Activated T-cell treated with anti-CD3 and anti-CD28 coated beads, Interleukin-2, amount 50 U/mL, for 1 hour (primary cell): ENCODE data around the gene ADAM10.
"Not testable (repeated sequence)": the region's sequence is repeated elsewhere in the genome, so short reads cannot be mapped to it uniquely, and the experiment has no call there.

Experiments used
- DNase-seq: peaks from one replicate; pipeline ENCODE4 v3.0.0-alpha.2; 2020

ADAM10 gene, protein sequence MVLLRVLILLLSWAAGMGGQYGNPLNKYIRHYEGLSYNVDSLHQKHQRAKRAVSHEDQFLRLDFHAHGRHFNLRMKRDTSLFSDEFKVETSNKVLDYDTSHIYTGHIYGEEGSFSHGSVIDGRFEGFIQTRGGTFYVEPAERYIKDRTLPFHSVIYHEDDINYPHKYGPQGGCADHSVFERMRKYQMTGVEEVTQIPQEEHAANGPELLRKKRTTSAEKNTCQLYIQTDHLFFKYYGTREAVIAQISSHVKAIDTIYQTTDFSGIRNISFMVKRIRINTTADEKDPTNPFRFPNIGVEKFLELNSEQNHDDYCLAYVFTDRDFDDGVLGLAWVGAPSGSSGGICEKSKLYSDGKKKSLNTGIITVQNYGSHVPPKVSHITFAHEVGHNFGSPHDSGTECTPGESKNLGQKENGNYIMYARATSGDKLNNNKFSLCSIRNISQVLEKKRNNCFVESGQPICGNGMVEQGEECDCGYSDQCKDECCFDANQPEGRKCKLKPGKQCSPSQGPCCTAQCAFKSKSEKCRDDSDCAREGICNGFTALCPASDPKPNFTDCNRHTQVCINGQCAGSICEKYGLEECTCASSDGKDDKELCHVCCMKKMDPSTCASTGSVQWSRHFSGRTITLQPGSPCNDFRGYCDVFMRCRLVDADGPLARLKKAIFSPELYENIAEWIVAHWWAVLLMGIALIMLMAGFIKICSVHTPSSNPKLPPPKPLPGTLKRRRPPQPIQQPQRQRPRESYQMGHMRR

DNA sequence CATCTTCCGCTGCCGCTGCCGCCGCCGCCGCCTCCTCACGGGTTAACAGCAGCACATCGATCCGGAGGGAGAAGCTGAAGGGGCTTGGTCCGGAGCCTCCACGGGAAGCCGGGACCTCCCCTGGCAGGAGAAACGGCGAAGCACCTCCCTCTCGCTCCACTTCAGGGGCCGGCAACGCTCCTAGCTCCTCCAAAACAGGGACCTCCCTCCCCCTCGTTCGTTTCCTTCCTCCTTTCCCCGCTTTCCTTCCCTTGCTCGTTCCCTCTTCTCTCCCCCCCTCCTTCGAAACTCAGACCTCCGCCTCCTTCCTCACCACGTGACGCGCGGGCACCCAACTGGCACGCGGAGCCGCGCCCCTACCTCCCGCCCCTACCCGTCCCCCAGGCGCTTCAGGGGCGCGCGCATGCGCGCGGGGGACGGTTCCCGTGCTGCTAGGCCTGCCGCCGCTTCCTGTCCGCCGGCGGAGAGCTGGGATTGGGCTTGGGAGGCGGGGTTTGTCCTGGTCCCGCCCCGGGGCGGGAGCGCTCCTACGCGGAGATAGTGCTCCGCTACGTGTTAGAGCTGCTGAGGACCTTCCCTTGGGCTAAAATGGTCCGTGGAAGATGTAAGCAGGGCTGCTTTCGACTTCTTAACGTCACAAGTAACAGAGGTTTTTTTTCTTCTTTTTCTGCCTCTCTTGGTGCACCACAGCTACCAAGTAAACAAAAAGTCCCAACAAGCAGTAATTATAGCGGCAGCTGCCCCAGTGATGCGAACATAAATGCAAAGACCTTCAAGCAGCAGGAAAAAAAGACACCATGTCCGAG lies at the start of gene ADAM10:
Gene ADAM10 (minus strand): TSS at position 176 of the 806 bp plus-strand sequence. CDS start 173 bp downstream, at position 3.
- DNase-seq, result peak; percentile 98

DNA sequence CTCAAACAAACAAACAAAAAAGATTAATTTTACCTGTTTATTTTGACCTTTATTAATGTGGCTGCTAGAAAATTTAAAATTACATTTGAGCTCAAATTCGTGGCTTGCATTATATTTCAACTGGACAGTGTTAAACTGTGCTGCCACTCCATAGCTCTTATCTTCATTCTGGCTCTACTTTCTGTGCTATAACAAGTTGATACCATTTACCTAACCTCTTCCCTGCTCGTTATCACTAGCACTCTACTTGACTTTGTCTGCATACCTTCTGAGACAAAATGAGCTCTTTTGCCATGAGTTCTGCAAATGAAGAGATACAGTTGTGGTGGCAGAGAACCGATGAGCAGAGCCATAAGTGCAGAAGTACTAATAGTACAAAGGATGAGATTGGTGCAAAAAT lies 48.0 kb upstream of the ADAM10 start:
- no peak for DNase-seq

DNA sequence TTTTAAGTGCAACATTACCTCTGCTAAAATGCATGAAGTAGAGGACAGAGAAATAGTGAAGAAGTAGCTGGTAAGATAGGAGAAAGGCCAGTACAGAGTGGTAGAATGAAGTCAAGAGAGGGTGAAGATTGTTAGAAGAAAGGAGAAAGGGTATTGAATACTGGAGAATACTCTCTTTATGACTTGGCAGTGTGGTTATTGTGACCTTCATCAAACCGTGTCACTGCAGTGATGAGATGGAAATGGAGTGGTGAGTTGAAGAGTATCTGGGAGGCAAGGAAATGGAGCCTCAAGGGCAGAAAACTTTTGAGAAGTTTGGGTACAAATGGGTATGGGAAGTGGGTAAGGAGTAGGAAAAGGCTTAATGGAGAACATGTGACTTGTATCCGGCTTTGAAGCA lies 46.3 kb upstream of the ADAM10 start:
- DNase-seq, result no peak

DNA sequence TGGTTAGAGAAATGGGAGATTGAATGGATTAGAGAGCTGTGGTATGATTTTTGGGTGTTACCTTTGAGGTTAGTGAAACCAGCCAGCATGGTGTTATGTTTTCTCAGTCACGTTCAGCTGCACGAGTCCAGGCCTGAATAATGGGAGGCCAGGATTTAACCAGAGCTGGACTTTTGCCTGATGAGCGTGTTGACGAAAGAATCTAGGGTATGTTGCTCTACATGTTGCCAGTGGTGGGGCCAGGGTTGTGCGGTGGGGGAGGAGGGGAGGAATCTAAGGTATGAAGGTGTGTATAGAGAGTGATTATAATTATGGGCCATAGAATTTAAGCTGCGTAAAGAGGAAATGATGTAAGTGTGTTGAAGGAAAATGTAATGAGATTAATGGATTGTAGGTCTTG lies 44.4 kb upstream of the ADAM10 start:
- DNase-seq, result no peak

DNA sequence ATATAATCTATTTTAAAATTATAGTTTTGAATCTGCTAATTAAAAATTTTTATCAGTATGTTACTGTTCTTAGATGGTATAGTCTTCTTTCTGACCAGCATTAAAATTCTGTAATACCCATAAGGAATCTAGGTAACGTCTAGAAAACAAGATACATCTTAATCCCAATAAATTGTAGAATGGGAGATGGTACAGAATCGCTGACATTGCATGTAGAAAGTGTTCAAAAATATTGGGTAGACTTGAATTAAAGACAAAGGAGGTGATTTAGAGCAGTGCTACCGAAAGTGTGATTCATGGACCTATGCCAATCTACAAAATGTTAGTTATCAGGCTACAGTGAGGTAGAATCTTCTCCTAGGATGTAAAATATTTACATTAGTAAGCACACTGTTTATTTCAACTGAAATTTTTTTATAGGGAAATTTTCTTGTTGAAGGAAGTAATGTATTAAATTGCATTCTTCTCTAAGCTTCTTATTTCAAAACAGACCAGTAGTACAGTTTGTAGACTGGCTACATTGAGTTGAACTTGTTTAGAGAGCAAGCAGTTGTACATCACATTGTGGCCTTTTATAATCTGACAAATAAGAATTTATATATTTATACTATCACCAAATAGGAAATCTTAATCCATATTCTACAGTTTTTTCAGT lies 38.7 kb upstream of the ADAM10 start:
- DNase-seq, result no peak

DNA sequence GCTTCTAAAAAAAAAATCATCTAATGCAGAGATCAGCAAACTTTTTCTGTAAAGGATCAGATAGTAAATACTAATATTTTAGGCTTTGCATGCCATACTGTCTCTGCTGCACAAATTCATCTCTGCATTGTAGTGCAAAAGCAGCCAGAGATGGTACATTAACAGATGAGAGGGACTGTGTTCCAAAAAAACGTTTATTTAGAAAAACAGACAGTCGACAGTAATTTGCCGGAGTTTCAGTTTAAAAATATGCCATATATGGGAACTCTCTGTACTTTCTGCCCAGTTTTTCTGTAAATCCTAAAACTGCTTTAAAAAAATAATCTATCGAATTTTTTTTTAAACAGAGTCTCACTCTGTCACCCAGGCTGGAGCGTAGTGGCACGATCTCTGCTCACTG lies 35.8 kb upstream of the ADAM10 start:
- no peak for DNase-seq

DNA sequence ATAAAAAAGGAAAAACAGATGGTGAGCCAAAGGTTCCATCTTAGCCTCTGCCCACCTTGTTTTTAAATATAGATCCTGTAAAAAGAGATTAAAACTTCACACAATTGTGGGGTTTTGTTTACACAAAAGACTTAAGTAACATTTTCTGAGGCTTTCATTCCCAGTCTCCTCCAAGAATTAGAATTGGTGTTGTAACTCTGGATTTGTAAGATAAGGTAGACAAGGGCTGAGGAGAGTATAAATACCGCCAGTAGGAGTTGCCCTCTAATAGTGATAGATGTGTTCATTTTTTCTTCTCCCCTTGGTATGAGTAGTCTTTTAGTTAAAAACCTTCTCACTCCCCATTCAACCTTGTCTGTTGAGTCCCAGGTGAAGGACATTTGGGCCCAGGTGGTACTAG lies 30.0 kb upstream of the ADAM10 start:
- no peak for DNase-seq

DNA sequence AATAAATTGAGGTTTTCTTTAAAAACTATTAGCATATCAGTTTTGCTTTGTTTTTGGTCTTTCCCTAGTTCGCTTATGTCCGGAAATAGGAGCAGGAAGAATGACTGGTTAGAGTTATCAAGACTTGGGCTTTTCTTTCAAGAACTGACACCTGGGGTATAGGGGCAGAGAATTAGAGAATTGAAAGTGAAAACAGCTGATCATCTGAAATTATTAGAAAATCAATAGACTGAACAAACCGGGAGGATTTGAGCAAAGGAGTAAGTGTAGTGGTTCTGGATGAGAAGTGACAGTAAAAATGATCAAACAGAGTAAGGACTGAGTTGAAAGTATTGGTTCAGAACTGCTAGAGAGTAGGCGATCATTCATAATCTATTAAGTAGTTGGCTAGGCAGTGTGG lies 27.6 kb upstream of the ADAM10 start:
- DNase-seq, result no peak

DNA sequence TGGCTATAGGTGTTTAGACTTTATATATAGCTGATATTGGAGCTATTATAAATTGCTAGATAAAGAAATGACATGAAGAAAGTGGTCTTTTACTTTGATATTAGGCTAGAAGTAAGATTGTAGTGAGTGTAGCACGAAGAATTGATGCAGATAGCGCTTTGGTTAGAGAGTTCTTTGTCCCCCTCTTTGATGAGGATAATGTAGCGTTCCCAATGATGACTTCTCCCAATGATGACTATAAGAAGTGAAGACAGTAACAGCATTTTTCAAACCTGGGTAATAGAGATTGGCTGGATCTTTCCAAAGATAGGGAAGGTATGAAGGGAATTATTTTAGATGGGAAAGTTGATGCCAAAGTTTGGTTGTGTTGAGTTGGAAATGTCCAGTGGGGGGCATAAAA lies 25.9 kb upstream of the ADAM10 start:
- no peak for DNase-seq

DNA sequence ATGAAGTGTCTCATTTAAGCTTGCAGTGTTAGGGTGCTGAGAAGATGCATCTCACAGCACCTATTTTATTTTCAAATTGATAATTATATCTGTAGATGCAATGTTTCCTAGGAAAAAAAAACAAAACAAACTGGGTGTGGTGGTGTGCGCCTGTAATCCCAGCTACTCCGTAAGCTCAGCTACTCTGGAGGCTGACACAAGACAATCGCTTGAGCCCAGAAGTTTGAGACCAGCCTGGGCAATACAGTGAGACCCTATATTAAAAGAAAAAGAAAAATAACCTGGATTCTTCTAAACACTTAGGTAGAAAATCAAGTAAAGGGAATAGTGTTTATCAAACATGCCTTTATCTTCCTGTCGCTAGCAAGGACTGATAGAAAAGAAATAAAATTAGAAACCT lies 23.5 kb upstream of the ADAM10 start:
- no peak for DNase-seq

DNA sequence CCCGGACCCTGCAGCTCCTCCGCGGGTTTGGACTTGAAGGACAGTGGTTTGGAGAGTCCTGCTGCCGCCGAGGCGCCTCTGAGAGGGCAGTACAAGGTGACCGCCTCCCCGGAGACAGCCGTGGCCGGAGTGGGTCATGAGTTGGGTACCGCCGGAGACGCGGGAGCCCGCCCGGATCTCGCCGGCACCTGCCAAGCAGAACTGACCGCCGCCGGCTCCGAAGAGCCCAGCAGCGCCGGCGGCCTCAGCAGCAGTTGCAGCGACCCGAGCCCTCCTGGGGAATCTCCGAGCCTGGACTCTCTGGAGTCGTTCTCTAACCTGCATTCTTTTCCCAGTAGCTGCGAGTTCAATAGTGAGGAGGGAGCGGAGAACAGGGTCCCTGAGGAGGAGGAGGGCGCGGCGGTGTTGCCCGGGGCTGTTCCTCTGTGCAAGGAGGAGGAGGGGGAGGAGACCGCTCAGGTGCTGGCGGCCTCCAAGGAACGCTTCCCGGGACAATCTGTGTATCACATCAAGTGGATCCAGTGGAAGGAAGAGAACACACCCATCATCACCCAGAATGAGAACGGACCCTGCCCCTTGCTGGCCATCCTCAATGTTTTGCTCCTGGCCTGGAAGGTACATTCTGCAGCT lies 22.2 kb upstream of the ADAM10 start:
- peak; percentile 39 for DNase-seq

DNA sequence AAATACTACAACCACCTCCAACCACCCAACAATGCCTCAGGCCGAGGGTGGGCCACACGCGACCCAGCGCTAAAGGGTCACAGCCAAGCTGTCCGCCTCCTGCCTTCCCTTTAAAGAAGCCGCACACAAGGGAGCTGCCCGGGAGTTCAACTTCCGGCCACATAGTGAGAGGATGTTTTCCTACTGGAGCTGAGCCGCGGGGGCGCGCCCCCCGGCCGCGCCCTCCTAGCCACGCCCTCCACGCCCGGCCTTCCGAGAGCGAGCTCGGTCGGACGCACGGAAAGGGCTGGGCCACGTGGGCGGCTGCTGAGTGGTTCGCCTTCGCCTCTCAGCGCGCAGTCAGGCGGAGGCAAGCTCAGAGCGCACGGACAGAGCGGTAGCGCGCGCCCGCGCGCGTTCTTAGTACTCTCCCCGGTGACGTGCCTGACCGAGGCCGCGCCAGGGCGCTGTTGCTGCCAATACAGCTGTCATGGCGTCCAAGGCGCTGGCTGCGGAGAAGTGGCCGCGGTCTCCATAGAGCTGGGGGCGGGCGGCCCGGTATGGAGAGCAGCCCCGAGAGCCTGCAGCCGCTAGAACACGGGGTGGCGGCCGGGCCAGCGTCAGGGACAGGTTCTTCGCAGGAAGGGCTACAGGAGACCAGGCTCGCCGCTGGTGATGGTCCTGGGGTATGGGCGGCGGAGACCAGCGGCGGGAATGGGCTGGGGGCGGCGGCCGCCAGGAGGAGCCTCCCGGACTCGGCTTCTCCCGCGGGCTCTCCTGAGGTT lies 21.5 kb upstream of the ADAM10 start, which contains the start of gene MINDY2:
Gene MINDY2 (plus strand): TSS at position 446 of the 764 bp plus-strand sequence. CDS start 94 bp downstream, at position 540.
- peak; percentile 93 for DNase-seq

DNA sequence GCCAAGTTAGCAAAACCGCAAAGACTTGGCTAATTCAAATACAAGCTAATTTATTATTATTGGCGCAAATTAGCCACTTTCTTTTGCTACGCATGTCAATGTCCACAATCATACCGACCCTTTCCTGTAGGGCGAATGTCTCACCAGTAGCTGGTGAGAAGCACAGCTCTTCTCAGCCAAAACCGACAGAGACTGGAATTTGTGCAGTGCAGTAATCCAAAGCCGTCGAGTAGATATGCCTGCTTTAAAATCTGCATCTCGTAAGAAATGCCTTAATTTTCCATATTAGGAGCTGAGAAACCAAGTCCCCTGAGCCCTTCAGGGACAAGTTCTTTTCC lies 21.0 kb upstream of the ADAM10 start:
- DNase-seq, result no peak

DNA sequence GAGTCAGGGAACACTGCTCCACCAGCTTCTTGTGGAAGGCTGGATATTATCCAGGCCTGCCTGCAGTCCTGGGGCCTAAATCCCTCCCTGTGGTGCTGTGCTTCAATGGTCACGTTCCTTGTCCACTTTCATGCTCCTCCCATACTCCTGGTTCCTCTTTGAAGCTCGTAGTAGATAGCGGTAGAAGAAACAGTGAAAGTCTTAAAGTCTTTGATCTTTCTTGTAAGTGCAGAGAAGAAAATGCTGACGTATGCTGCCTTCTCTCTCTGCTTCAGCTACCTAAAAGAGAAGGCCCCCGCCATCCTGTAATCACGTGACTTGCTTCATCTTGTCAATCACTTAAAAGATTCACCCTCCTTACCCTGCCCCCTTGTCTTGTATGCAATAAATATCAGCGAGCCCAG lies 19.1 kb upstream of the ADAM10 start:
- DNase-seq, result not testable (repeated sequence)

DNA sequence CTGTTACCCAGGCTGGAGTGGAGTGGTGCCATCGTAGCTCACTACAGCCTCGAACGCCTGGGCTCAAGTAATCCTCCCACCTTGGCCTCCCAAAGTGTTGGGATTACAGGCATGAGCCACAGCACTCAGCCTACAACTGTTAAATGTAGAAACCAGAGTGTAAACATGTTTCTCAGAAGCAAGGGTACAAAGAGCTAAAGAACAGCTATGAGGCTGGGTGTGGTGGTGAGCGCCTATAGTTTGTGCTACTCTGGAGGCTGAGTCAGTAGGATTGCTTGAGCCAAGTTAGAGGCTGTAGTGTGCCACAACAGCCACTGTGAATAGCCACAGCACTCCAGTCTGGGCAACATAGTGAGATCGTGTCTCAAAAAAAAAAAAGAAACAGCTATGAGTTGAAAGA lies 16.8 kb upstream of the ADAM10 start:
- no peak for DNase-seq

DNA sequence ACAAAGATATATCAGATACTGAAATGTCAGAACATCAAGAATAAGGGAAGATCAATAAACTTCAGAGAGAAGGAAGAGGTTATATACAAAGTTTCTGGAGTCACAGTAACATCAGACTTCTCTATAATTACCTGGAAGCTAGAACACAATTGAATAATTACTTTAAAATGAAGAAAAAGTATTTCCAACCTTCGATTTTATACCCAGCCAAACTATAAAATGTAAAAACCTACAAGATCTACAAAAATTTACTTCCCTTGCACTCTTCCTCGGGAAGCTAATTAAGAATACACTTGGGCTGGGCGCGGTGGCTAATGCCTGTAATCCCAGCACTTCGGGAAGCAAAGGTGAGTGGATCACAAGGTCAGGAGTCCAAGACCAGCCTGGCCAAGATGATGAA lies 15.0 kb upstream of the ADAM10 start:
- no peak for DNase-seq

DNA sequence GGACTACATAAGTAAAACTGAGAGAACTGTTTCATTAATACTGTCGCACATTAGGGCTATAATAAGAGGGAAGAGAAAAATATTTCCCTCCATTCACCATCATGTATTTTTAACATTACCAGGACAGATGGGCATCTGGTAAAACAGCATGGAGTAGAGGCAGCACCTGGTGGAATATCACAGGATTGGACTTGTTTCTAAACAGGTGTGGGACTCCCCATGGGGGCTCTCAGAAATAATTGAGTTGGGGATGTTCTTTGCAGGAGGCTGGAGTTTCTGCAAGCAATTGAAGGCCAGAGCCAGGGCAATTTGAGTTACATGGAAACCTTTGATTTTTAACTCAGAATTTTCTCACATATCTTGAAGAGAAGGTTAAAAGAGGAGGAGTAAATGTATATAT lies 13.2 kb upstream of the ADAM10 start:
- no peak for DNase-seq

DNA sequence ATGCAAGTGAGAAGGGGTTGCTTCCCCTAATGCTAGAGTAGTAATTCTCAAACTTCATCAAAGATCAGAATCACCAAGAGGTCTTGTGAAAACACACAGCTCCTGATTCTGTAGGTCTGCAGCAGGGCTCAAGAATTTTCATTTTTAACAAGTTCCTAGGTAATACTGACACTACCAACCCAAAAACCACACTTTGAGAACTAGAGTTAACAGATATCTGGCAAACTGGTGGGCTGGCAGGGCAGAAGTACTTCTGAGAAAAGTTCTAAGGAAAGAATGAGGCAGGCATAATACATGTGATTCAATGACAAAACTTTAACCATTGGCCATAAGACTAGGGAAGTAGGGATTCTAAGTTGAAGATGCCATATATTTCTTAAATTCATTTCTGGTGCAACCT lies 12.8 kb upstream of the ADAM10 start:
- no peak for DNase-seq

DNA sequence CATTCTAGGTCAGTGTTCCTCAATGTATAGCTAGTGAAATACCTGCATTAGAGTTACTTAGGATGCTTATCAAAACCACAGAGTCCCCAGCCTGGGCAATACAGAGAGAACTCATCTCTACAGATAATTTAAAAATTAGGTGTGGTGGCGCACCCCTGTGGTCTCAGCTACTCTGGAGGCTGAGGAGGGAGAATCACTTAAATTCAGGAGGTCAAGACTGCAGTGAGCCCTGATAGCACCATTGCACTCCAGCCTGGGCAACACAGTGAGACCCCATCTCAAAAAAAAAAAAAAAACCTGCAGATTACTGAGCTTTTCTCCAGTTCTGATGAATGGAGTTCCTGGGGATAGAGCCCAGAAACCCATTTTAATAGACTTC lies 11.5 kb upstream of the ADAM10 start:
- no peak for DNase-seq

DNA sequence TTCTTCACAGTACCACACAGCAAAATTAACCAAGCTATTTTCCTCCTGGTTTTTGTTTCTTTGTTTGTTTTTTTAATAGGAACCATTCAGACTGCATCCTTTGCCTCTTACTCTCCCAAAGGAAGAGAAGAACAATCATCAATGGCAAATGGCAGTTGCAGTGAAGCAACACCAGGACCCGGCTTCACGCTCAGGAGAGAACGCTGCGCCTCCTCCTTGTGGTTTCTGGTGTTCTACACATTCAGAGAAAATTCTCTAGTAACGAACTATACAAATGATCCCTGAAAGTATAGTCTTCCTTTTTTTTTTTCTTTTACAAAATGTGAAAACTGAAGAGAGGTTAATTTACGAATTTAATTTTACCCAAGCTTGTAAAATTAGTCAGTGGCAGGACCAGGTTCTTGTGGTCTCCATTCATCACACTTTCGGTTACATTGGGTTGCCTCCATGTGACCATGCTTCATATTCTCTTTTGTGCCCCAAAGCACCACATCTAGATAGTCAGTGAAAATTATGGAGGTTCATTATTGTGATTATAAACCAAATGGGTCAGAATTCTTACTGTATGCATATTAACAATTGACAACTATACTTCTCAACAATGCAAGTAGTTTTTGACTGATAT lies 11.0 kb upstream of the ADAM10 start:
- DNase-seq, result no peak

DNA sequence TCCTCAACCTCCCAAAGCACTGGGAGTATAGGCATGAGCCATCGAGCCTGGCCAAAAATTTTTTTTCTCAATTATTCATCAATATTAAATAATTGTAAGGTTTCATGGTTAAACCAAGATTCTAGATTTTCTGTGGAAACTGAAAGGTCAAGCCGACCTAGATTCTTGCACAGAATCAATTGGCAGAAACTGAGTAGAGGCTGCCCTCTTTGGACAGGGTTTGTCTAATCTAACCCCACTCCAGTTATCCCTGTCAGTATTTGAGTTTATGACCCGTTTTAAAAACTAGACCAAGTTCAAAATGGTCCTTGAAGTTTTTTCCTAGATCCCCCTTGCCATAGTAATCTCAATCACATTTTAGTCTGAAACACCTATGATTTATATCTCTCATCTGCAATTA lies 8.6 kb upstream of the ADAM10 start:
- DNase-seq, result no peak
